A673 (cell line): ENCODE measurements around the gene RAPGEFL1.

Experiments
- EZH2 ChIP-seq: fragments of 200-600 bp; sonication (generic); IDR thresholded peaks from 2 replicates; pipeline ENCODE4 v1.6.1; 2017; ENCODE audit warnings: borderline replicate concordance, low read depth, mild to moderate bottlenecking, mixed read lengths, antibody characterized with exemption, low read length; ENCODE audit not compliant: poor library complexity, severe bottlenecking
- TF ChIP-seq, protein P1 (sequence below): fragments of 300-800, 200-600 bp; sonication (generic); conservative IDR thresholded peaks from 2 replicates; pipeline ENCODE4 v1.5.1; 2017; ENCODE audit warnings: low read depth, mild to moderate bottlenecking, antibody characterized with exemption, low read length, moderate library complexity, mixed read lengths

- TF ChIP-seq, protein P1, sequence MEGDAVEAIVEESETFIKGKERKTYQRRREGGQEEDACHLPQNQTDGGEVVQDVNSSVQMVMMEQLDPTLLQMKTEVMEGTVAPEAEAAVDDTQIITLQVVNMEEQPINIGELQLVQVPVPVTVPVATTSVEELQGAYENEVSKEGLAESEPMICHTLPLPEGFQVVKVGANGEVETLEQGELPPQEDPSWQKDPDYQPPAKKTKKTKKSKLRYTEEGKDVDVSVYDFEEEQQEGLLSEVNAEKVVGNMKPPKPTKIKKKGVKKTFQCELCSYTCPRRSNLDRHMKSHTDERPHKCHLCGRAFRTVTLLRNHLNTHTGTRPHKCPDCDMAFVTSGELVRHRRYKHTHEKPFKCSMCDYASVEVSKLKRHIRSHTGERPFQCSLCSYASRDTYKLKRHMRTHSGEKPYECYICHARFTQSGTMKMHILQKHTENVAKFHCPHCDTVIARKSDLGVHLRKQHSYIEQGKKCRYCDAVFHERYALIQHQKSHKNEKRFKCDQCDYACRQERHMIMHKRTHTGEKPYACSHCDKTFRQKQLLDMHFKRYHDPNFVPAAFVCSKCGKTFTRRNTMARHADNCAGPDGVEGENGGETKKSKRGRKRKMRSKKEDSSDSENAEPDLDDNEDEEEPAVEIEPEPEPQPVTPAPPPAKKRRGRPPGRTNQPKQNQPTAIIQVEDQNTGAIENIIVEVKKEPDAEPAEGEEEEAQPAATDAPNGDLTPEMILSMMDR = no peak
- no peak for TF ChIP-seq EZH2
These were observed 31.8 kb upstream of the RAPGEFL1 start for GRCh38 chr17:40145476-40145875.
